ENCODE results near the gene PCLO.

- TF ChIP-seq ATF3 (CRISPR knock-in tag; conservative IDR thresholded peaks at IDR 0.05) (no peak), TCF7 (CRISPR knock-in tag; IDR thresholded peaks at IDR 0.05; ENCODE audit: low read depth) (no peak)
Observed at GRCh38 chr7:83038787-83039186, 123.9 kb downstream of the PCLO start.

All from WTC11 (cell line).